K562 (cell line): ENCODE results near the gene TPD52L2.

ENCODE experiments used
- ATF7 ChIP-seq: fragments of 450-650 bp; IDR thresholded peaks from 2 replicates; pipeline ENCODE4 v1.7.1; 2014; ENCODE audit warnings: mild to moderate bottlenecking, moderate library complexity
- BHLHE40 ChIP-seq: IDR thresholded peaks from 2 replicates; pipeline ENCODE4 v1.6.1; 2011; ENCODE audit warnings: low read length, improper control_type of control experiment
- CTCF ChIP-seq, 3 experiments: IDR thresholded peaks in 2 of 3; conservative IDR thresholded peaks in 1 of 3; 2 replicates each; pipeline ENCODE4 v1.5.1; 2011 to 2012; ENCODE audit warnings: low read length in 3 of 3, mild to moderate bottlenecking in 3 of 3, control low read depth in 2 of 3, improper control_type of control experiment in 1 of 3, inconsistent platforms in 1 of 3, low read depth in 1 of 3, mixed read lengths in 1 of 3, moderate library complexity in 1 of 3; ENCODE audit not compliant: insufficient read depth in 2 of 3
- E2F6 ChIP-seq, 2 experiments: IDR thresholded peaks; 2 replicates each; pipeline ENCODE4 v1.6.1; 2011; ENCODE audit warnings: borderline replicate concordance in 1 of 2, control low read depth in 1 of 2, low read depth in 1 of 2, low read length in 1 of 2, mild to moderate bottlenecking in 1 of 2, mixed read lengths in 1 of 2, moderate library complexity in 1 of 2; ENCODE audit not compliant: insufficient read depth in 1 of 2, insufficient read length in 1 of 2, poor library complexity in 1 of 2, severe bottlenecking in 1 of 2; ENCODE audit errors: extremely low read depth in 1 of 2
- FOXA3 ChIP-seq, 2 experiments: fragments of 450-650 bp in 1 of 2; sonication (generic) in 1 of 2; formaldehyde crosslinking; IDR thresholded peaks in 1 of 2; conservative IDR thresholded peaks in 1 of 2; 2 replicates each; pipeline versions ENCODE4 v1.4.0 to v1.8.0; 2020 to 2022; ENCODE audit warnings: mild to moderate bottlenecking in 2 of 2, missing genetic modification reagents in 1 of 2
- NFE2 ChIP-seq: IDR thresholded peaks from 2 replicates; pipeline ENCODE4 v1.6.1; 2014; ENCODE audit warnings: antibody characterized with exemption, low read depth
- NR1H2 ChIP-seq: sonication (generic); formaldehyde crosslinking; IDR thresholded peaks from 2 replicates; pipeline ENCODE4 v1.4.0; 2020; ENCODE audit warnings: mild to moderate bottlenecking, missing genetic modification reagents
- POLR2A ChIP-seq: fragments of 450-650 bp; conservative IDR thresholded peaks from 2 replicates; pipeline ENCODE4 v1.6.1; 2016
- TCF7L2 ChIP-seq: fragments of 150-350 bp; IDR thresholded peaks from 2 replicates; pipeline ENCODE4 v1.6.1; 2016; ENCODE audit warnings: low read depth, mild to moderate bottlenecking, low read length, moderate library complexity

- TF ChIP-seq TCF7L2, result no peak
- no peak for TF ChIP-seq FOXA3 (CRISPR knock-in tag; conservative IDR thresholded peaks at IDR 0.05 in 1 of 2, IDR thresholded peaks at IDR 0.05 in 1 of 2)
- no peak for TF ChIP-seq CTCF (IDR thresholded peaks at IDR 0.05 in 2 of 3, conservative IDR thresholded peaks at IDR 0.05 in 1 of 3; ENCODE audit: insufficient read depth in 2 of 3, low read depth in 1 of 3, low read length in 3 of 3)
- TF ChIP-seq E2F6 (IDR thresholded peaks at IDR 0.05; ENCODE audit: borderline replicate concordance in 1 of 2, extremely low read depth in 1 of 2, insufficient read depth in 1 of 2, insufficient read length in 1 of 2, low read depth in 1 of 2, low read length in 1 of 2, poor library complexity in 1 of 2, severe bottlenecking in 1 of 2), result no peak
- no peak for TF ChIP-seq NR1H2 (CRISPR knock-in tag)
- TF ChIP-seq ATF7, result no peak
- no peak for TF ChIP-seq POLR2A
- TF ChIP-seq BHLHE40, result no peak
- no peak for TF ChIP-seq NFE2
Observed at GRCh38 chr20:63859166-63859699, 5.8 kb upstream of the TPD52L2 start.
